ENCODE measurements around the gene EML3.

Gene EML3

GRCh38 chr11:62644220-62644619 is 31.6 kb upstream of the EML3 start:
- Histone ChIP-seq H3K27me3 (ENCODE audit: insufficient read depth, poor library complexity, severe bottlenecking) (no peaks in the 10 kb centered on the region), H3K4me1 (ENCODE audit: insufficient read depth, poor library complexity, severe bottlenecking) (no peaks in the 10 kb centered on the region), H3K9me3 (ENCODE audit: severe bottlenecking) (no peaks in the 10 kb centered on the region), H3K27ac (ENCODE audit: poor library complexity, severe bottlenecking) (no peak overlapping the region), H3K4me3 (ENCODE audit: severe bottlenecking) (no peak overlapping the region), H3K36me3 (ENCODE audit: low read depth) (peaks cover 48% of the 10 kb centered on the region)
- no peak for ATAC-seq (ENCODE audit: low read depth)
- DNase-seq (ENCODE audit: low spot score) = no peak
- TF ChIP-seq CTCF (IDR thresholded peaks at IDR 0.05; ENCODE audit: poor library complexity, severe bottlenecking) = no peak

GRCh38 chr11:62632492-62632891 is 19.9 kb upstream of the EML3 start:
- H3K4me1 ChIP-seq (ENCODE audit: insufficient read depth, poor library complexity, severe bottlenecking) = no peaks in the 10 kb centered on the region

GRCh38 chr11:62627713-62628112 is 15.1 kb upstream of the EML3 start:
- Histone ChIP-seq H3K36me3 (ENCODE audit: low read depth) (peaks cover 72% of the 10 kb centered on the region), H3K4me1 (ENCODE audit: insufficient read depth, poor library complexity, severe bottlenecking) (no peaks in the 10 kb centered on the region), H3K9me3 (ENCODE audit: severe bottlenecking) (no peaks in the 10 kb centered on the region), H3K4me3 (ENCODE audit: severe bottlenecking) (no peak overlapping the region), H3K27ac (ENCODE audit: poor library complexity, severe bottlenecking) (no peak overlapping the region), H3K27me3 (ENCODE audit: insufficient read depth, poor library complexity, severe bottlenecking) (no peaks in the 10 kb centered on the region)
- TF ChIP-seq CTCF (IDR thresholded peaks at IDR 0.05; ENCODE audit: poor library complexity, severe bottlenecking) = peak; percentile 16
- ATAC-seq (ENCODE audit: low read depth) (peak; percentile 48; the same call in 2 of the 3 replicates), DNase-seq (ENCODE audit: low spot score) (no peak)

More at GRCh38 chr11:62632492-62632891, 19.9 kb upstream of the EML3 start:
- TF ChIP-seq CTCF (IDR thresholded peaks at IDR 0.05; ENCODE audit: poor library complexity, severe bottlenecking) = no peak
- Histone ChIP-seq H3K4me3 (ENCODE audit: severe bottlenecking) (no peak overlapping the region), H3K36me3 (ENCODE audit: low read depth) (peaks cover 100% of the 10 kb centered on the region), H3K27me3 (ENCODE audit: insufficient read depth, poor library complexity, severe bottlenecking) (no peaks in the 10 kb centered on the region), H3K9me3 (ENCODE audit: severe bottlenecking) (no peaks in the 10 kb centered on the region), H3K27ac (ENCODE audit: poor library complexity, severe bottlenecking) (no peak overlapping the region)
- ATAC-seq (ENCODE audit: low read depth) (no peak), DNase-seq (ENCODE audit: low spot score) (no peak)

GRCh38 chr11:62622476-62623089 is 10.0 kb upstream of the EML3 start:
- H3K27me3 ChIP-seq (ENCODE audit: insufficient read depth, poor library complexity, severe bottlenecking) = no peaks in the 10 kb centered on the region
- H3K9me3 ChIP-seq (ENCODE audit: severe bottlenecking) = no peaks in the 10 kb centered on the region
- no peak overlapping the region for H3K4me3 ChIP-seq (ENCODE audit: severe bottlenecking)
- H3K36me3 ChIP-seq (ENCODE audit: low read depth) = peaks cover 26% of the 10 kb centered on the region
- no peak for ATAC-seq (ENCODE audit: low read depth)
- no peak for DNase-seq (ENCODE audit: low spot score)
- H3K27ac ChIP-seq (ENCODE audit: poor library complexity, severe bottlenecking) = peak overlapping the region; percentile 84
- no peak for TF ChIP-seq CTCF (IDR thresholded peaks at IDR 0.05; ENCODE audit: poor library complexity, severe bottlenecking)
- peaks cover 16% of the 10 kb centered on the region for H3K4me1 ChIP-seq (ENCODE audit: insufficient read depth, poor library complexity, severe bottlenecking)
